Psoas muscle (tissue), 8 donors: ENCODE results near the gene EPO. TPM values are rescaled to one million over a fixed set of nuclear protein-coding genes. Genes with fewer than 3 reads are reported as not detected.

Experiments
- ATAC-seq, 4 donors: fragments of 200-7000 bp; cut with Tn5 transposase; one replicate each; pipeline ENCODE4 v1.9.1; 2020; ENCODE audit warnings: moderate library complexity in 3 of 4, mild to moderate bottlenecking in 2 of 4
- DNase-seq, 2 donors: peaks; one replicate each; pipeline ENCODE4 v3.0.0-alpha.2; 2020
- H3K27ac ChIP-seq: fragments of 200-600 bp; one replicate; pipeline ENCODE4 v1.8.0; 2022
- H3K27me3 ChIP-seq, 3 donors: fragments of 200-600 bp in 1 of 3; one replicate each; pipeline versions ENCODE4 v1.6.1 to v1.8.0; 2013 to 2022; ENCODE audit warnings: low read length in 2 of 3, mild to moderate bottlenecking in 2 of 3, moderate library complexity in 1 of 3; ENCODE audit not compliant: insufficient read depth in 3 of 3
- H3K36me3 ChIP-seq, 2 donors: fragments of 200-600 bp in 1 of 2; one replicate each; pipeline versions ENCODE4 v1.6.1 to v1.8.0; 2013 to 2022; ENCODE audit warnings: low read depth in 1 of 2, mild to moderate bottlenecking in 1 of 2, moderate library complexity in 1 of 2; ENCODE audit not compliant: insufficient read depth in 1 of 2
- H3K4me1 ChIP-seq: fragments of 200-600 bp; one replicate; pipeline ENCODE4 v1.8.0; 2022
- H3K4me3 ChIP-seq: fragments of 200-600 bp; one replicate; pipeline ENCODE4 v1.8.0; 2022; ENCODE audit warnings: mild to moderate bottlenecking
- H3K9me3 ChIP-seq: fragments of 200-600 bp; one replicate; pipeline ENCODE4 v1.8.0; 2022
- CTCF ChIP-seq: fragments of 200-600 bp; IDR thresholded peaks from one replicate; pipeline ENCODE4 v1.8.0; 2022; ENCODE audit warnings: antibody characterized with exemption
- WGBS, 3 donors: extraction: QIAGEN DNeasy Blood & Tissue Kit; methylation state at CpG; one replicate each; pipeline versions ENCODE4 v1.1.6 to v1.1.7; 2013; 5-methylcytosine and 5-hydroxymethylcytosine counted together
- intact Hi-C, 2 donors: fragments of 100-400 bp; cut with DNase I; formaldehyde crosslinking; loops; one replicate each; pipeline versions ENCODE4 v1.11.0 to v1.14.2; 2022
- polyA plus RNA-seq, 3 donors: library from polyadenylated mRNA; stranded (reverse); fragments of 200-250 nt; gene quantifications; one replicate each; pipeline ENCODE4 v1.2.3, GENCODE V29; 2013
- total RNA-seq, 4 donors: library from RNA; stranded (reverse); fragmentation: NEBNext Ultra II Directional in 2 of 4; extraction: Animal tissue kit (Norgen Biotek cat#: 25700) in 2 of 4; gene quantifications; one replicate each; pipeline versions ENCODE4 v1.2.1 to v1.2.4, GENCODE V29; 2021 to 2023
- donor health status: healthy with polysubstance abuse.
- donor health status: DM: no; HTN: no; CAD: no; lungs with moderate emphysema.
- donor health status: Bipolar disorder and iron deficiency.
- donor health status: healthy.
- donor health status: DM: yes; HTN: yes; CAD: no.
- donor health status: DM: no; HTN: no; CAD: no.
- donor health status: DM: no; HTN: no; CAD: no.
- donor health status: DM: yes; HTN: yes; CAD: no.

The EPO gene
- total and polyA plus RNA-seq, 7 donors: not detected

- intact Hi-C loops: loop anchor here in 1 of 2 donors (5.0 kb wide), 1 partner anchor 89 kb away; the partner anchor contains the start of genes FBXO24 and LRCH4
- no peak for TF ChIP-seq CTCF
- ATAC-seq: no peak
- 81 to 88% (median 82%) methylated on average over 21 to 23 of the region's 23 CpGs for WGBS, 3 donors
- peak in 1 of 2 donors; percentile 57 for DNase-seq
- H3K27me3 ChIP-seq: no peaks in the 10 kb centered on the region
- no peaks in the 10 kb centered on the region for H3K4me1 ChIP-seq
- peak overlapping the region; percentile 97 for H3K27ac ChIP-seq
- H3K36me3 ChIP-seq: peaks cover 3 to 53% of the 10 kb centered on the region in 2 donors
- H3K9me3 ChIP-seq: no peaks in the 10 kb centered on the region
- peak overlapping the region; percentile 92 for H3K4me3 ChIP-seq
These were observed 43.6 kb upstream of the EPO start for GRCh38 chr7:100676501-100677306.

DNA sequence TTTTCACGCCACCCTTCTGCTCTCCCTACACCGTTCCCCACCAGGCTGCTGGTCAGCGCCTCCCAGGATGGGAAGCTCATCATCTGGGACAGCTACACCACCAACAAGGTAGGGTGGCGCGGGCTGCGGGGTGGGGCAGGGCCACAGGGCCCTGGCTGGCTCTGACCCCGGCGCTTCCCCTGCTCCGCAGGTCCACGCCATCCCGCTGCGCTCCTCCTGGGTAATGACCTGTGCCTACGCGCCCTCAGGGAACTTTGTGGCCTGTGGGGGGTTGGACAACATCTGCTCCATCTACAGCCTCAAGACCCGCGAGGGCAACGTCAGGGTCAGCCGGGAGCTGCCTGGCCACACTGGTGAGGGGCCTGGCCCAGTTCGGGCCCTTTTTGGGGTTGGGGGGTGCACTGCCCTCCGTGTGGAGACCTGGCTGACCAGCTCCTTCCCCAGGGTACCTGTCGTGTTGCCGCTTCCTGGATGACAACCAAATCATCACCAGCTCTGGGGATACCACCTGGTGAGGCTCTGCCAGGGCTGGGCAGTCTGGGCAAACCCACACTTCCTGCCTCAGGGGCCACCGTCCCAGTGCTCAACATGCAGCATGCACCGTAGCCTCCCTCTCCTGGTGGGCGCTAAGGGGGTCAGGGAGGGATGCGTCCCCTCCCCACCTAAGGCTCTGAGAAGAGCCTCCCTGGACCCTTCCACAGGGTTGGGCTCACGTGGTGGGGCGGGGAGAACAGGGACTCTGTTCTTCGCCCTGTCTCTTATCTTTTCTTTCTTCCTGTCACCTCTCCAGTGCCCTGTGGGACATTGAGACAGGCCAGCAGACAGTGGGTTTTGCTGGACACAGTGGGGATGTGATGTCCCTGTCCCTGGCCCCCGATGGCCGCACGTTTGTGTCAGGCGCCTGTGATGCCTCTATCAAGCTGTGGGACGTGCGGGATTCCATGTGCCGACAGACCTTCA is 42.7 kb upstream of the EPO start:
- Histone ChIP-seq H3K4me1 (no peaks in the 10 kb centered on the region), H3K27ac (no peak overlapping the region), H3K36me3 (peaks cover 3 to 62% of the 10 kb centered on the region in 2 donors), H3K27me3 (no peaks in the 10 kb centered on the region), H3K4me3 (no peak overlapping the region), H3K9me3 (no peaks in the 10 kb centered on the region)
- DNase-seq (peak in 1 of 2 donors; percentile 56), ATAC-seq (no peak)
- no peak for TF ChIP-seq CTCF
- intact Hi-C loops: loop anchor here in 1 of 2 donors (5.0 kb wide), 1 partner anchor 90 kb away; the partner anchor contains the start of genes FBXO24 and LRCH4
- WGBS, 3 donors: 88 to 90% (median 88%) methylated on average over 36 of the region's 36 CpGs

- H3K27ac ChIP-seq: no peak overlapping the region
- ATAC-seq: no peak
- peaks cover 3 to 71% of the 10 kb centered on the region in 2 donors for H3K36me3 ChIP-seq
- no peaks in the 10 kb centered on the region for H3K27me3 ChIP-seq
- WGBS, 3 donors: 61 to 71% (median 66%) methylated on average over 35 of the region's 35 CpGs
- H3K4me3 ChIP-seq: no peak overlapping the region
- no peaks in the 10 kb centered on the region for H3K9me3 ChIP-seq
- intact Hi-C loops: loop anchor here in 1 of 2 donors (5.0 kb wide), 1 partner anchor 91 kb away; the partner anchor contains the start of genes FBXO24 and LRCH4
- peak in 1 of 2 donors; percentile 62 for DNase-seq
- H3K4me1 ChIP-seq: no peaks in the 10 kb centered on the region
- TF ChIP-seq CTCF: no peak
These were observed 41.8 kb upstream of the EPO start for GRCh38 chr7:100678291-100678984.

- no peak for DNase-seq
- intact Hi-C loops: loop anchor here in 1 of 2 donors (5.0 kb wide), 1 partner anchor 92 kb away; the partner anchor contains the start of genes FBXO24 and LRCH4
- ATAC-seq: no peak
- no peak overlapping the region for H3K4me3 ChIP-seq
- 72 to 81% (median 79%) methylated on average over 12 to 13 of the region's 13 CpGs for WGBS, 3 donors
- no peaks in the 10 kb centered on the region for H3K9me3 ChIP-seq
- H3K27me3 ChIP-seq: no peaks in the 10 kb centered on the region
- no peaks in the 10 kb centered on the region for H3K4me1 ChIP-seq
- no peak for TF ChIP-seq CTCF
- H3K36me3 ChIP-seq: peaks cover 3 to 79% of the 10 kb centered on the region in 2 donors
- H3K27ac ChIP-seq: no peak overlapping the region
These were observed 40.9 kb upstream of the EPO start for GRCh38 chr7:100679129-100679926.
